ENCODE data around the gene KCNA3. TPM values are rescaled to one million over a fixed set of nuclear protein-coding genes. Genes with fewer than 3 reads are reported as not detected.

The KCNA3 gene
- total RNA-seq: under 1 TPM; 0.62 to 0.91 TPM

- intact Hi-C loops (cut with DNase I): no loop called here
- peaks cover 24% of the 10 kb centered on the region for H3K27me3 ChIP-seq (replicated peaks; ENCODE audit: insufficient read depth)
- DNase-seq (ENCODE audit: low spot score): no peak
- no peaks in the 10 kb centered on the region for H3K4me1 ChIP-seq (replicated peaks)
- H3K4me3 ChIP-seq: peak within 1 kb of the TSS; percentile 41 to 48
- H3K27ac ChIP-seq: peak within 1 kb of the TSS; percentile 13 to 30
- TF ChIP-seq CTCF (IDR thresholded peaks at IDR 0.05) (no peak), POLR2A (IDR thresholded peaks at IDR 0.05) (no peak), POLR2AphosphoS5 (IDR thresholded peaks at IDR 0.05) (no peak)
- no peaks in the 10 kb centered on the region for H3K36me3 ChIP-seq
- 1% methylated on average over 59 of the region's 97 CpGs for WGBS
- no peaks in the 10 kb centered on the region for H3K9me3 ChIP-seq
Observed at GRCh38 chr1:110674337-110675059, at the start of gene KCNA3. Gene KCNA3, minus strand, starts transcription at chr1:110674940. Its CDS starts 131 bp downstream, at chr1:110674809.

DNA sequence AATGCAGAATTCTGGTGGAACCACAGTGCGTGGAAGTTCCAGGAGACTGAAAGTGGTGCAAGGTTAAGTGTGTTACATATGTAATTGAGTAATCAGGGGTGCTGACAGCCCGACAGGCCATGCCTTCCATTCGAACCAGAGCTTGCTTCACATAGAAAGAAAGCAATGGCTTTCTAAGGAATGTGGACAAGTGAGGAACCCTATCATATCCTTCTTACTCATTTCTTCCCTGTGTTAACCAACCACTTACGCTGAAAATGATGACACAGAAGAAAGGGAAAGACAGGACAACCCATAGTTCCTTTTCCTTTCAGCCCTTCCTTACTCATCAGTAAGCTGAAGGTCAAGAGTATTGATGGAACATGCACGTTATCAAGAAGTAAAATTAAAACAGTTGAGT lies 48.1 kb upstream of the KCNA3 start:
- Histone ChIP-seq H3K4me1 (replicated peaks) (no peaks in the 10 kb centered on the region), H3K9me3 (no peaks in the 10 kb centered on the region), H3K36me3 (no peaks in the 10 kb centered on the region), H3K27me3 (replicated peaks; ENCODE audit: insufficient read depth) (no peaks in the 10 kb centered on the region), H3K27ac (no peak overlapping the region), H3K4me3 (no peak overlapping the region)
- WGBS: 96% methylated on average over 5 of the region's 5 CpGs
- intact Hi-C loops (cut with DNase I): no loop called here
- no peak for DNase-seq (ENCODE audit: low spot score)
- TF ChIP-seq CTCF (IDR thresholded peaks at IDR 0.05) (no peak), POLR2AphosphoS5 (IDR thresholded peaks at IDR 0.05) (no peak), POLR2A (IDR thresholded peaks at IDR 0.05) (no peak)

- no peaks in the 10 kb centered on the region for H3K27me3 ChIP-seq (replicated peaks; ENCODE audit: insufficient read depth)
- no peaks in the 10 kb centered on the region for H3K36me3 ChIP-seq
- intact Hi-C loops (cut with DNase I): no loop called here
- 72% methylated on average over 2 of the region's 2 CpGs for WGBS
- H3K27ac ChIP-seq: no peak overlapping the region
- H3K9me3 ChIP-seq: no peaks in the 10 kb centered on the region
- H3K4me1 ChIP-seq (replicated peaks): no peaks in the 10 kb centered on the region
- DNase-seq (ENCODE audit: low spot score): no peak
- H3K4me3 ChIP-seq: no peak overlapping the region
- TF ChIP-seq CTCF (IDR thresholded peaks at IDR 0.05): no peak
- no peak for TF ChIP-seq POLR2AphosphoS5 (IDR thresholded peaks at IDR 0.05)
- no peak for TF ChIP-seq POLR2A (IDR thresholded peaks at IDR 0.05)
Observed at GRCh38 chr1:110719908-110720307, 45.2 kb upstream of the KCNA3 start.

DNA sequence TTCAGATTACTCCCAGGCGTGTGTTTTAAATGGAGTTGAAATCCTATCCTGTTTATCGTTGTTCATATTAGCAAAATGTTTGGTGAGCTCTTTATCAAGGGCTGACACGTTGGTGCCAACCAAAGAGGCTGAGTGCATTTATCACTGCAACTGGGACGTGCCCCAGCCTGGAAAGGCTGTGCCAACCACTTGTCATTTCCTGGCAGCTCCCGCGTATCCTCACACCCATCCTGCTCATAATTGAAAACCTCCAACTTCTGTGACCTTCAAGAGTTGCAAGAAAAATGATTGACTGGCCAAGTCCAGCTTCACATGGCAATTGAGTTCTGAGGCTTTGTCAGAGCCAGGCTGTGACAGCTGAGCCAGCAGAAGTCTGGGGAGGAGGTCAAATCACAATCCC lies 43.7 kb upstream of the KCNA3 start:
- H3K27me3 ChIP-seq (replicated peaks; ENCODE audit: insufficient read depth): no peaks in the 10 kb centered on the region
- TF ChIP-seq POLR2AphosphoS5 (IDR thresholded peaks at IDR 0.05) (no peak), POLR2A (IDR thresholded peaks at IDR 0.05) (no peak)
- 80% methylated on average over 6 of the region's 6 CpGs for WGBS
- H3K4me1 ChIP-seq (replicated peaks): no peaks in the 10 kb centered on the region
- no peaks in the 10 kb centered on the region for H3K9me3 ChIP-seq
- no peak for DNase-seq (ENCODE audit: low spot score)
- no peaks in the 10 kb centered on the region for H3K36me3 ChIP-seq
- H3K27ac ChIP-seq: no peak overlapping the region
- H3K4me3 ChIP-seq: no peak overlapping the region
- intact Hi-C loops (cut with DNase I): no loop called here

- 80% methylated on average over 6 of the region's 6 CpGs for WGBS
- Histone ChIP-seq H3K27me3 (replicated peaks; ENCODE audit: insufficient read depth) (no peaks in the 10 kb centered on the region), H3K36me3 (no peaks in the 10 kb centered on the region), H3K4me3 (no peak overlapping the region), H3K4me1 (replicated peaks) (no peaks in the 10 kb centered on the region), H3K9me3 (no peaks in the 10 kb centered on the region), H3K27ac (no peak overlapping the region)
- DNase-seq (ENCODE audit: low spot score): no peak
- intact Hi-C loops (cut with DNase I): no loop called here
- TF ChIP-seq CTCF (IDR thresholded peaks at IDR 0.05): no peak
- no peak for TF ChIP-seq POLR2A (IDR thresholded peaks at IDR 0.05)
- no peak for TF ChIP-seq POLR2AphosphoS5 (IDR thresholded peaks at IDR 0.05)
Observed at GRCh38 chr1:110717179-110717578, 42.4 kb upstream of the KCNA3 start.
